Upper lobe of right lung (tissue), 1 donor: ENCODE results near the gene ELF3. TPM values are rescaled to one million over a fixed set of nuclear protein-coding genes. Genes with fewer than 3 reads are reported as not detected.

Experiments used
- ATAC-seq: fragments of 200-7000 bp; cut with Tn5 transposase; one replicate; pipeline ENCODE4 v1.9.1; 2020; ENCODE audit warnings: mild to moderate bottlenecking, moderate library complexity
- DNase-seq: peaks from one replicate; pipeline ENCODE4 v3.0.0-alpha.2; 2020
- H3K27ac ChIP-seq: fragments of 200-600 bp; one replicate; pipeline ENCODE4 v1.8.0; 2022
- H3K27me3 ChIP-seq: fragments of 200-600 bp; one replicate; pipeline ENCODE4 v1.8.0; 2022; ENCODE audit warnings: mild to moderate bottlenecking
- H3K36me3 ChIP-seq: fragments of 200-600 bp; one replicate; pipeline ENCODE4 v1.8.0; 2022
- H3K4me1 ChIP-seq: fragments of 200-600 bp; one replicate; pipeline ENCODE4 v1.8.0; 2022
- H3K4me3 ChIP-seq: fragments of 200-600 bp; one replicate; pipeline ENCODE4 v1.8.0; 2022; ENCODE audit warnings: mild to moderate bottlenecking
- H3K9me3 ChIP-seq: fragments of 200-600 bp; one replicate; pipeline ENCODE4 v1.8.0; 2022
- CTCF ChIP-seq: fragments of 200-600 bp; IDR thresholded peaks from one replicate; pipeline ENCODE4 v1.8.0; 2022; ENCODE audit warnings: antibody characterized with exemption
- intact Hi-C: fragments of 100-400 bp; cut with DNase I; formaldehyde crosslinking; loops from one replicate; pipeline ENCODE4 v1.11.0; 2022
- total RNA-seq: library from RNA; stranded (reverse); fragmentation: NEBNext Ultra II Directional; extraction: Animal tissue kit (Norgen Biotek cat#: 25700); gene quantifications from one replicate; pipeline ENCODE4 v1.2.1, GENCODE V29; 2021
- donor health status: DM: no; HTN: yes; CAD: no; lungs with severe emphysema.

ELF3 gene
- total RNA-seq, 1 donor from 2014 or later, result 62.9 TPM

- DNase-seq, result no peak
- no peak for ATAC-seq
- Histone ChIP-seq H3K36me3 (peaks cover 53% of the 10 kb centered on the region), H3K4me1 (no peaks in the 10 kb centered on the region), H3K4me3 (no peak overlapping the region), H3K9me3 (no peaks in the 10 kb centered on the region), H3K27ac (no peak overlapping the region), H3K27me3 (no peaks in the 10 kb centered on the region)
- intact Hi-C loops, result loop anchor here (5.0 kb wide), 1 partner anchor 73 kb away; no protein-coding TSS in a partner anchor
- no peak for TF ChIP-seq CTCF
Observed at GRCh38 chr1:201970334-201971159, 39.8 kb upstream of the ELF3 start.

GRCh38 chr1:201982082-201982622 is 28.2 kb upstream of the ELF3 start:
- Histone ChIP-seq H3K4me1 (peaks cover 13% of the 10 kb centered on the region), H3K9me3 (no peaks in the 10 kb centered on the region), H3K4me3 (peak overlapping the region; percentile 89), H3K27me3 (no peaks in the 10 kb centered on the region), H3K36me3 (no peaks in the 10 kb centered on the region), H3K27ac (no peak overlapping the region)
- peak; percentile 94 for ATAC-seq
- peak; percentile 90 for DNase-seq
- TF ChIP-seq CTCF, result no peak
- intact Hi-C loops, result no loop called here

GRCh38 chr1:201982623-201983379 is 27.6 kb upstream of the ELF3 start, which contains the start of gene RNPEP:
Gene RNPEP (plus strand): TSS chr1:201982648. CDS start chr1:201982667, 19 bp downstream.
- no peaks in the 10 kb centered on the region for H3K9me3 ChIP-seq
- DNase-seq, result peak; percentile 89
- peak within 1 kb of the TSS; percentile 95 for H3K27ac ChIP-seq
- H3K4me1 ChIP-seq, result peaks cover 13% of the 10 kb centered on the region
- TF ChIP-seq CTCF, result peak; percentile 19
- ATAC-seq, result peak; percentile 93
- H3K36me3 ChIP-seq, result no peaks in the 10 kb centered on the region
- intact Hi-C loops, result no loop called here
- no peaks in the 10 kb centered on the region for H3K27me3 ChIP-seq
- peak within 1 kb of the TSS; percentile 89 for H3K4me3 ChIP-seq

- no peaks in the 10 kb centered on the region for H3K9me3 ChIP-seq
- intact Hi-C loops, result no loop called here
- no peak for TF ChIP-seq CTCF
- H3K4me1 ChIP-seq, result peaks cover 13% of the 10 kb centered on the region
- H3K27me3 ChIP-seq, result no peaks in the 10 kb centered on the region
- H3K36me3 ChIP-seq, result no peaks in the 10 kb centered on the region
- no peak for ATAC-seq
- peak overlapping the region; percentile 95 for H3K27ac ChIP-seq
- peak overlapping the region; percentile 89 for H3K4me3 ChIP-seq
- no peak for DNase-seq
Observed at GRCh38 chr1:201983380-201983805, 27.0 kb upstream of the ELF3 start.

- intact Hi-C loops, result no loop called here
- Histone ChIP-seq H3K4me1 (peaks cover 13% of the 10 kb centered on the region), H3K27me3 (no peaks in the 10 kb centered on the region), H3K36me3 (peaks cover 9% of the 10 kb centered on the region), H3K4me3 (no peak overlapping the region), H3K9me3 (no peaks in the 10 kb centered on the region), H3K27ac (no peak overlapping the region)
- ATAC-seq (no peak), DNase-seq (peak; percentile 1)
- no peak for TF ChIP-seq CTCF
Observed at GRCh38 chr1:201984446-201984845, 25.9 kb upstream of the ELF3 start.
